OCI-LY7 (cell line): ENCODE data around the gene ABCC10. TPM values are rescaled to one million over a fixed set of nuclear protein-coding genes. Genes with fewer than 3 reads are reported as not detected.

ENCODE experiments used
- BruUV-seq: library from RNA; stranded (reverse); fragments of 400-500 nt; replicated peaks from 2 replicates; lab custom pipeline; 2021; lab: Mats Ljungman, UMichigan
- CTCF ChIA-PET: fragments of 300-600 bp; sonication (Branson Sonifier 250); formaldehyde crosslinking; loops from one replicate; lab custom pipeline; 2022; ENCODE audit warnings: antibody characterized with exemption; ENCODE audit not compliant: unreplicated experiment; lab: Charles Lee
- POLR2A ChIA-PET: fragments of 300-600 bp; sonication (Branson Sonifier 250); formaldehyde crosslinking; loops from one replicate; lab custom pipeline; 2022; ENCODE audit warnings: antibody characterized with exemption; lab: Charles Lee
- DNase-seq: peaks from one replicate; pipeline ENCODE4 v3.0.0-alpha.2; 2015; ENCODE audit warnings: low spot score
- H2AFZ ChIP-seq: fragments of 200-600 bp; sonication (generic), shearing (Covaris generic); 2 replicates; pipeline ENCODE4 v1.6.1; 2014; ENCODE audit warnings: mild to moderate bottlenecking, antibody characterized with exemption, low read length, moderate library complexity
- H3K27ac ChIP-seq: fragments of 200-600 bp; sonication (generic); 2 replicates; pipeline ENCODE4 v1.5.1; 2014; ENCODE audit warnings: mixed run types, low read depth, mild to moderate bottlenecking, moderate library complexity, low read length, inconsistent platforms; ENCODE audit not compliant: poor library complexity, severe bottlenecking
- H3K36me3 ChIP-seq: fragments of 200-600 bp; sonication (generic); 2 replicates; pipeline ENCODE4 v1.6.1; 2014; ENCODE audit warnings: mild to moderate bottlenecking, antibody characterized with exemption, low read length, moderate library complexity, mixed read lengths; ENCODE audit not compliant: insufficient read depth
- H3K4me1 ChIP-seq: fragments of 200-600 bp; sonication (generic); 2 replicates; pipeline ENCODE4 v1.5.1; 2014; ENCODE audit warnings: mild to moderate bottlenecking, low read length; ENCODE audit not compliant: insufficient read depth, poor library complexity, severe bottlenecking
- H3K4me2 ChIP-seq: fragments of 200-600 bp; sonication (generic); 2 replicates; pipeline ENCODE4 v1.6.1; 2014; ENCODE audit warnings: mild to moderate bottlenecking, low read length
- H3K4me3 ChIP-seq: fragments of 200-600 bp; sonication (generic); 2 replicates; pipeline ENCODE4 v1.5.1; 2014; ENCODE audit warnings: mild to moderate bottlenecking, low read depth, low read length; ENCODE audit not compliant: poor library complexity, severe bottlenecking
- H3K79me2 ChIP-seq: fragments of 200-600 bp; sonication (generic); 2 replicates; pipeline ENCODE4 v1.6.1; 2016; ENCODE audit warnings: low read depth, mild to moderate bottlenecking, low read length, moderate library complexity, mixed read lengths; ENCODE audit not compliant: insufficient read depth
- H3K9me2 ChIP-seq: fragments of 200-600 bp; sonication (generic); 2 replicates; pipeline ENCODE4 v1.6.1; 2016; ENCODE audit warnings: mild to moderate bottlenecking, low read length, mixed read lengths; ENCODE audit not compliant: insufficient read depth
- H3K9me3 ChIP-seq: fragments of 200-600 bp; sonication (generic); 2 replicates; pipeline ENCODE4 v1.6.1; 2014; ENCODE audit warnings: mild to moderate bottlenecking, mixed run types, low read length, mixed read lengths
- H4K20me1 ChIP-seq: fragments of 200-600 bp; sonication (generic); 2 replicates; pipeline ENCODE4 v1.6.1; 2014; ENCODE audit warnings: mild to moderate bottlenecking, antibody characterized with exemption, low read length, moderate library complexity, mixed read lengths; ENCODE audit not compliant: insufficient read depth
- CTCF ChIP-seq: fragments of 200-600 bp; sonication (generic); conservative IDR thresholded peaks from 2 replicates; pipeline ENCODE4 v1.5.1; 2014; ENCODE audit warnings: mild to moderate bottlenecking, antibody characterized with exemption, low read length, moderate library complexity, mixed read lengths
- EZH2phosphoT487 ChIP-seq: fragments of 200-600 bp; sonication (generic); IDR thresholded peaks from 2 replicates; pipeline ENCODE4 v1.6.1; 2018; ENCODE audit warnings: low read depth, borderline replicate concordance, mild to moderate bottlenecking, mixed run types, antibody characterized with exemption, low read length, moderate library complexity, mixed read lengths
- intact Hi-C: fragments of 100-400 bp; cut with micrococcal nuclease; formaldehyde crosslinking; loops from one replicate; pipeline ENCODE4 v1.10.0; 2022; ENCODE audit not compliant: unreplicated experiment
- total RNA-seq, 2 experiments: library from RNA; depleted of rRNA in 1 of 2; stranded (reverse); fragments of >200 nt in 1 of 2; shearing (Covaris generic) in 1 of 2; gene quantifications; 2 replicates each; pipeline ENCODE4 v1.2.3, GENCODE V29; 2014 to 2022

ABCC10 gene
- total RNA-seq, 2 experiments from 2014 or later = 11.4 to 31.1 TPM

- no peak for DNase-seq
- no peaks in the 10 kb centered on the region for H3K79me2 ChIP-seq
- TF ChIP-seq EZH2phosphoT487 = no peak
- TF ChIP-seq CTCF = no peak
- no peaks in the 10 kb centered on the region for H3K36me3 ChIP-seq
- H2AFZ ChIP-seq = no peak overlapping the region
- ChIA-PET POLR2A (interaction anchor here (0.6 to 0.7 kb wide), 2 partner anchors 88 to 111 kb away, joined by 3 read pairs; partner anchors contain the start of gene CRIP3), CTCF (no interaction called here)
- no peak overlapping the region for H3K4me3 ChIP-seq
- no peak overlapping the region for H3K27ac ChIP-seq
- peaks cover 24% of the 10 kb centered on the region for H3K4me1 ChIP-seq
- H4K20me1 ChIP-seq = no peaks in the 10 kb centered on the region
- BruUV-seq = no TSS peak
- intact Hi-C loops = loop anchor here (1.0 to 5.0 kb wide), 2 partner anchors 34 to 133 kb away; no protein-coding TSS in a partner anchor
- H3K4me2 ChIP-seq = no peak overlapping the region
- no peaks in the 10 kb centered on the region for H3K9me3 ChIP-seq
- H3K9me2 ChIP-seq = no peaks in the 10 kb centered on the region
These were observed 30.8 kb upstream of the ABCC10 start for GRCh38 chr6:43396408-43397149.

GRCh38 chr6:43399932-43400487 is 27.3 kb upstream of the ABCC10 start:
- Histone ChIP-seq H3K4me1 (peaks cover 11% of the 10 kb centered on the region), H3K4me3 (no peak overlapping the region), H4K20me1 (no peaks in the 10 kb centered on the region), H3K36me3 (no peaks in the 10 kb centered on the region), H3K79me2 (no peaks in the 10 kb centered on the region), H2AFZ (no peak overlapping the region), H3K4me2 (no peak overlapping the region), H3K9me3 (no peaks in the 10 kb centered on the region), H3K27ac (no peak overlapping the region), H3K9me2 (no peaks in the 10 kb centered on the region)
- no peak for DNase-seq
- TF ChIP-seq CTCF = no peak
- TF ChIP-seq EZH2phosphoT487 = no peak
- BruUV-seq = no TSS peak
- intact Hi-C loops = loop anchor here (5.0 kb wide), 1 partner anchor 38 kb away; no protein-coding TSS in a partner anchor
- ChIA-PET CTCF (no interaction called here), POLR2A (no interaction called here)

- Histone ChIP-seq H3K4me2 (no peak overlapping the region), H4K20me1 (no peaks in the 10 kb centered on the region), H3K4me3 (no peak overlapping the region), H3K4me1 (peaks cover 11% of the 10 kb centered on the region), H3K9me2 (no peaks in the 10 kb centered on the region), H3K27ac (no peak overlapping the region), H2AFZ (no peak overlapping the region), H3K79me2 (no peaks in the 10 kb centered on the region), H3K9me3 (no peaks in the 10 kb centered on the region), H3K36me3 (no peaks in the 10 kb centered on the region)
- TF ChIP-seq EZH2phosphoT487 (no peak), CTCF (no peak)
- POLR2A ChIA-PET = no interaction called here
- no TSS peak for BruUV-seq
- intact Hi-C loops = no loop called here
- no peak for DNase-seq
- CTCF ChIA-PET = no interaction called here
These were observed 25.6 kb upstream of the ABCC10 start for GRCh38 chr6:43401730-43402129.
